Skeletal muscle tissue (tissue), 4 donors: ENCODE measurements around the gene LRRC47. TPM values are rescaled to one million over a fixed set of nuclear protein-coding genes. Genes with fewer than 3 reads are reported as not detected.
"Not testable (repeated sequence)": the region's sequence is repeated elsewhere in the genome, so short reads cannot be mapped to it uniquely, and the experiment has no call there.

Experiments used
- H3K27ac ChIP-seq: one replicate; pipeline ENCODE4 v1.7.0; 2013; ENCODE audit warnings: mild to moderate bottlenecking, low read depth, low read length, inconsistent platforms
- H3K27me3 ChIP-seq, 3 donors: one replicate each; pipeline ENCODE4 v1.7.0; 2013; ENCODE audit warnings: low read length in 3 of 3; ENCODE audit not compliant: control insufficient read depth in 3 of 3, insufficient read depth in 3 of 3
- H3K36me3 ChIP-seq, 3 donors: one replicate each; pipeline ENCODE4 v1.7.0; 2013; ENCODE audit warnings: low read length in 3 of 3; ENCODE audit not compliant: control insufficient read depth in 3 of 3, insufficient read depth in 3 of 3
- H3K4me1 ChIP-seq, 3 donors: one replicate each; pipeline ENCODE4 v1.7.0; 2013; ENCODE audit warnings: low read length in 3 of 3, mild to moderate bottlenecking in 3 of 3; ENCODE audit not compliant: control insufficient read depth in 3 of 3, insufficient read depth in 3 of 3
- H3K4me3 ChIP-seq, 3 donors: one replicate each; pipeline ENCODE4 v1.7.0; 2013; ENCODE audit warnings: low read length in 3 of 3
- H3K9ac ChIP-seq, 3 donors: one replicate each; pipeline ENCODE4 v1.7.0; 2013; ENCODE audit warnings: low read length in 3 of 3, mild to moderate bottlenecking in 3 of 3, moderate library complexity in 2 of 3, low read depth in 1 of 3
- H3K9me3 ChIP-seq, 3 donors: one replicate each; pipeline ENCODE4 v1.7.0; 2013; ENCODE audit warnings: low read length in 3 of 3; ENCODE audit not compliant: control insufficient read depth in 3 of 3
- total RNA-seq: library from RNA; depleted of rRNA; stranded (reverse); fragments of >200 nt; gene quantifications from one replicate; pipeline ENCODE4 v1.2.3, GENCODE V29; 2014
- donor health status: Osteomylitis.

The LRRC47 gene
- total RNA-seq, 1 donor from 2014 or later, result 28.7 TPM

DNA sequence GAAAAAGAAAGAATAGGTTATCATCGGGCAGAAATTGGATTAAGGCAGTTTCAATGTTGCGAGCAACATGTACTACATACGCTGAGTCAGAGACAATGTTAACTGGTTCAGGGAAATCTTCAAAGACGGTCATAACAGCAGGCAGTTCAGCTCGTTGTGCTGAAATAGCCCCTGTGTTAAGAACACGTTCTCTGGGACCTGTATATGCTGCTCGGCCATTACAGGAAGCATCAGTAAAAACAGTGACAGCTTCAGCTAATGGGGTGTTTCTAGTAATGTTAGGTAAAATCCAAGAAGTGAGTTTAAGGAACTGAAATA lies 8.3 kb upstream of the LRRC47 start:
- not testable (repeated sequence) for H3K9ac ChIP-seq, H3K9me3 ChIP-seq, H3K36me3 ChIP-seq, H3K4me1 ChIP-seq, H3K27ac ChIP-seq, H3K4me3 ChIP-seq
- H3K27me3 ChIP-seq, result peaks cover 8 to 31% (median 24%) of the 10 kb centered on the region in 3 donors

DNA sequence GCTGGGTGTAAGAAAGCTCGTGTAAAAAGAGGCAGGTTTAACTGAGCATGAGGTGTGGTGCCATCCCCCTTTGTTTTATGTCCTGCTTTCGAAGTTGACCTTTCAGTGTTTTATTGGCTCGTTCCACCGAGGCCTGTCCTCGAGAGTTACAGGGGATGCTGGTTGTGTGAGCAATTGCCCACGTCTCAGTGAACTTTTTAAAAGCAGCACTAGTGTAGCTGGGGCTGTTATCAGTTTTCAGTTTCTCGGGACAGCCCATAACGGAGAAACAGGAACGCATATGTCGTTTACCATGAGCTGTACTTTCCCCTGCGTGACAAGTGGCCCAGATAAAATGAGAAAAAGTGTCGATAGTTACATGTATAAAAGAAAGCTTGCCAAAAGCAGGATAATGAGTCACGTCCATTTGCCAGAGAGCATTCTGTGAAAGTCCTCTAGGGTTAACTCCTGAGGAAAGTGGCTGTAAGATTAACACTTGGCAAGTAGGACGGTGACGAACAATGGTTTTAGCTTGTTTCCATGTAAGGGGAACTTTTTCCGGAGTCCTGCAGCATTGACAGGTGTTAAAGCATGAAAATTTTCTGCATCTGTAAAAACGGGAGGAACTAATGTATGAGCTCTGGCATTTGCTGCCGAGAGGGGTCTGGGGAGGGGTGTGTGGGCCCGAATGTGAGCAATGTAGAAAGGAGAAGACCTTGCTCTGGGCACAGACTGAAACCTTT lies 7.8 kb upstream of the LRRC47 start:
- peaks cover 8 to 31% (median 24%) of the 10 kb centered on the region in 3 donors for H3K27me3 ChIP-seq
- no peaks in the 10 kb centered on the region for H3K36me3 ChIP-seq
- peaks cover 0 to 2% (median 0%) of the 10 kb centered on the region in 3 donors for H3K4me1 ChIP-seq
- H3K9me3 ChIP-seq, result no peaks in the 10 kb centered on the region
- no peak overlapping the region for H3K4me3 ChIP-seq
- no peak overlapping the region for H3K27ac ChIP-seq
- H3K9ac ChIP-seq, result no peak overlapping the region

DNA sequence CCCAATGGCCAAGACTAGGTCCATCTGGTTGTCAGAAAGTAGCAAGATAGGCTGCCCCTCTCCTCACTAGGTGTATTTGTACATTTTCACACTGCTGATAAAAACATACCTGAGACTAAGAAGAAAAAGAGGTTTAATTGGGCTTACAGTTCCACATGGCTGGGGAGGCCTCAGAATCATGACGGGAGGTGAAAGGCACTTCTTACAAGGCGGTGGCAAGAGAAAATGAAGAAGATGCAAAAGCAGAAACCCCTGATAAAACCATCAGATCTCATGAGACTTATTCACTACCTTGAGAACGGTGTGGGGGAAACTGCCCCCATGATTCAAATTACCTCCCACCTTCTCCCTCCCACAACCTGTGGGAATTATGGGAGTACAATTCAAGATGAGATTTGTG lies 4.5 kb upstream of the LRRC47 start:
- not testable (repeated sequence) for H3K27ac ChIP-seq, H3K36me3 ChIP-seq, H3K9ac ChIP-seq, H3K9me3 ChIP-seq, H3K4me1 ChIP-seq, H3K4me3 ChIP-seq
- H3K27me3 ChIP-seq, result peaks cover 7 to 26% (median 24%) of the 10 kb centered on the region in 3 donors

DNA sequence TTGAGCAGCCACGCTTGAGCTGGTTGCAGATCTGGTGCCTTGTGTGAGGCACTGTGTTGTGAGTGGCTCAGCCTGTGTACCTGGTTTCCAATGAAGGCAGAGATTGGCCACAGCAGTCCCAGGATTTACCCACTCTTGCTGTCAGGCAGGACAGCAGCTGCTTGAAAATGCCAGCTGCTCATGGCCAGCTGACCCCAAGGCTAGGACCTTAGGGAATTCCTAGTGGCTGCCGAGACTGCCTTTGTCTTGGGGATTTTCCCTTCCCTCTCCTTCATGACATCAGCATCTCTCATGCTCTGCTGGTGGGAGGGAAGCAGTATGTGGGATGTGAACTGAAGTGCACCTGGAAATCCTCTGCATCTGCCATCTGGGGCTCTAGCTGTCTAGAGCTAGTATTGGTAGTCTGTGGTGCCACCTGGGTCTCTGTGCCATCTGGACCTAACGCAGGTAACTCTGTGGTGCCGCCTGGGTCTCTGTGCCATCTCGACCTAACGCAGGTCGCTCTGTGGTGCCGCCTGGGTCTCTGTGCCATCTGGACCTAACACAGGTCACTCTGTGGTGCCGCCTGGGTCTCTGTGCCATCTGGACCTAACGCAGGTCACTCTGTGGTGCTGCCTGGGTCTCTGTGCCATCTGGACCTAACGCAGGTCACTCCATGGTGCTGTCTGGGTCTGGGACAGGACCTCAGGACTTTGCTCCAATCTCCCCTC lies 3.8 kb upstream of the LRRC47 start:
- no peaks in the 10 kb centered on the region for H3K36me3 ChIP-seq

DNA sequence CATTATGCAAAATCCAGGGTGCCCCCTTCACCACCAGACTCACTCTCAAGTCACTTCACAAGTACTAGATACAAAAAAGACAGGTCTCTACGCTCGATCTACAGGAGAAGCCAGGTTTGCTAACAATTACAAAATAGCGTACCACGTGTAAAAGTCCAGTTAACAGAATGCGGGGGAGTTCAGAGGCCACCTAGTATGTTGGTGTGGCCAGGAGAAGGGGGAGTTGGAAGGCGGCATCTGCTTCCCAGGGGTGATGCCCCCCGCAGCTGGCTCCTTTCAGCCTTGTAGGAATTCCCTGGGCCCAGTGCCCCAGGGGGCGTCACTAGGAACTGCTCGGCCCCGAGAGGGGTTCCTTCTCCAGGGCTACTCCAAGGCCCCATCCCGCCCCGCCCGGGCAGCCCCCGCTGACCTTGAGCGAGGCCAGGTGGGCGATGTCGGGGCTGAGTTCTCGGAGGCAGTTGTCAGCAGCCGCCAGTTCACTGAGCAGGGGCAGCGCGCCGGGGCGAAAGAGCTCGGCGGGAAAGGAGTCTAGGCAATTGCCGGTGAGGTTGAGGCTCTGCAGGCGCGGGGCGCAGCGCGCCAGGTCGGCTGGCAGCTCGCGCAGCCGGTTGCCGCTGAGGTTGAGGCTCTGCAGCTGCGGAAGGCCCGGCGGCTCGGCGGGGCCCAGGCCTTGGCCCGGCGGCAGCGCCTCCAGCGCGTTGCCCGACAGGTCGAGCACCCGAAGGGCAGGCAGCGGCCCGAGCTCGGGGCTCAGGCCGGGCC lies 664 bp downstream of the LRRC47 start:
- Histone ChIP-seq H3K4me1 (peaks cover 26 to 45% (median 34%) of the 10 kb centered on the region in 3 donors), H3K36me3 (peaks cover 2 to 4% (median 3%) of the 10 kb centered on the region in 3 donors), H3K9ac (peak overlapping the region; percentile 84 to 94 (median 86)), H3K4me3 (peak overlapping the region; percentile 76 to 98 (median 95)), H3K27me3 (peaks cover 0 to 10% (median 7%) of the 10 kb centered on the region in 3 donors), H3K27ac (peak overlapping the region; percentile 48), H3K9me3 (no peaks in the 10 kb centered on the region)

More for the DNA sequence above, 3.8 kb upstream of the LRRC47 start:
- peaks cover under 1 to 24% (median 20%) of the 10 kb centered on the region in 3 donors for H3K27me3 ChIP-seq
- H3K27ac ChIP-seq, result no peak overlapping the region
- H3K9me3 ChIP-seq, result no peaks in the 10 kb centered on the region
- no peak overlapping the region for H3K4me3 ChIP-seq
- H3K4me1 ChIP-seq, result peaks cover 4 to 12% (median 8%) of the 10 kb centered on the region in 3 donors
- H3K9ac ChIP-seq, result no peak overlapping the region

DNA sequence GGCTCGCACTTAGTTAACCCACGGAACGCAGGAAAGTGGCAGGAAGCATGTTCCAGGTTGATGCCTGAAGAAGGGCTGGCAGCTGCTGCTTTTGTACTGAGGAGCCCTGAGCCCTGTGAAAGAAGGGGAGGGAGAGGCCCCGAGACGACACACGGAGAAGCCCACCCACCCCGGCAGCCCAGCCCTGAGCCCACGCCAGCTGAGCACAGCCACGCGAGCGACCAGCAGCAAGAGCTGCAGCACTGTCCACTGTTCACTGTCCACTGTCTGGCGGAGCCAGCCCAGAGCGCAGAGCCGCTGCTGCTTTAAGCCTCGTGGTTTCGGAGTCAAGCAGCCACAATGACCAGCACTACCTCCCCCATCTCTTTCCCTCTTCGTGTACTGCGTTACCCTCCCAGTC lies 5.3 kb downstream of the LRRC47 start:
- no peak overlapping the region for H3K9ac ChIP-seq
- no peaks in the 10 kb centered on the region for H3K27me3 ChIP-seq
- H3K27ac ChIP-seq, result no peak overlapping the region
- H3K4me1 ChIP-seq, result peaks cover 37 to 58% (median 47%) of the 10 kb centered on the region in 3 donors
- no peak overlapping the region for H3K4me3 ChIP-seq
- peaks cover 21 to 25% (median 21%) of the 10 kb centered on the region in 3 donors for H3K36me3 ChIP-seq
- H3K9me3 ChIP-seq, result no peaks in the 10 kb centered on the region

DNA sequence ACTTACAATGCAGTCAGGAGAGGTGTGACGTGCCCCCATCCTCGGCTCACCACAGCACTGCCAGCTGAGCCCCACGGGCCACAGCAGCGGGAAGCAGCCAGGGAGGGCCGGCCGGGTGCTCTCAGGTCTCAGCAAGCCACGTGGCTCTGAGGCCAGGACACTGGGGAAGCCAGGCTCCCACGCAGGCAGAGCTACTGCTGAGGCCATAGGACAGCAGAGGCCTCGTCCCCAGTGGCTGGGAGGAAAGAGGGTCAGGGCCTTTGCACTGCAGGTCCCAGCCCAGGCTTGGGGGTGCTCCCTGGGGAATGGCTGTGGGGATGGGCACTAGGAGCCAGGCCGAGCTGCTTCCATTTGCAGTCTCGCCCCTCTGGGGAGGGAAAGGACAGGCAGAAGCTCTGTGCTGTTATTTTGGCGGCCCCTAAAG lies 5.8 kb downstream of the LRRC47 start:
- Histone ChIP-seq H3K9ac (no peak overlapping the region), H3K27me3 (no peaks in the 10 kb centered on the region), H3K27ac (no peak overlapping the region), H3K9me3 (no peaks in the 10 kb centered on the region), H3K4me1 (peaks cover 36 to 57% (median 47%) of the 10 kb centered on the region in 3 donors), H3K36me3 (peaks cover 22 to 28% (median 25%) of the 10 kb centered on the region in 3 donors), H3K4me3 (no peak overlapping the region)

DNA sequence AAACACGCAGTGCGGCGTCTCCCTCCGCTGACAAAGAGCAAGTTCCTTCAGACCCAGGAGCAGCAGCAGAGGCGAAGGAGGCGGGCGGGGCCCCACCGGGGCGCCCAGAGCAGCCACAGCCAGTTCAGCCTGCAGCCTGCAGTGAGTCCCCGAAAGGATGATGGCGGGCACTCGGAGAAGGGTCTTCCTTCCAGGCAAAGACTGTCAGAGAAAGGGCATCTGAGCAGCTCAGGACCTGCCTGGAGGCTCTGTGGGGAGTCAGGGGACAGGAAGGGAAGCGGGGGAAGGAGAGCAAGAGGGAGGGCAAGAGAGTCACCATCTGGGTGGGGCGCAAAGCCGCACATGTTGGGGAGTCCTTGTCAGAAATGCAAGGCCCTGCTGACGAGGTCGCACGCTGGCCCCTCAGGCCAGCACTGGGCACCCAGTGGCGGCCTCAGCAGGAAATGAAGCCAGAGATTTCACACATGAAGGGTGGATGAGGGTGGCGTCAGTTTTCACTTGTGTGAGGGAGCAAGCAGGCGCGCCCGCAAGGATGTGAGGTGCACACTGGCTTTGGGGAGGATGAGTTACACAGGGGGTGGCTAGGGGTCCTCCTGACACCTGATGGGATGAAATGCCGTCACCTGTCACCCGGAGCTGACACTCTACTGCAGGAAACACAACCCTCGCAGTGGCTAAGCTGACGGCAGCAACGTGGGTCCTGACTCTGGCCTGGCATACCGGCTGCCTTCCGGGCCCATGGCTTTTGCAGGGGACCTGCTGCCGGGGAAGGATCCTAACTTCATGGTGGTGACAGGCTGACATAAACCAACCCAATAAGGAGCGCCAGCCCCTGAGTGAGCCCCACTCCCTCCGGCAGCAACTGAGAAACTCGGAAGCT lies 6.6 kb downstream of the LRRC47 start:
- peaks cover 30 to 36% (median 31%) of the 10 kb centered on the region in 3 donors for H3K36me3 ChIP-seq
- H3K9me3 ChIP-seq, result no peaks in the 10 kb centered on the region
- peaks cover 27 to 49% (median 39%) of the 10 kb centered on the region in 3 donors for H3K4me1 ChIP-seq
- H3K4me3 ChIP-seq, result no peak overlapping the region
- H3K27me3 ChIP-seq, result no peaks in the 10 kb centered on the region
- peak overlapping the region in 1 of 3 donors; percentile 25 for H3K9ac ChIP-seq
- no peak overlapping the region for H3K27ac ChIP-seq

DNA sequence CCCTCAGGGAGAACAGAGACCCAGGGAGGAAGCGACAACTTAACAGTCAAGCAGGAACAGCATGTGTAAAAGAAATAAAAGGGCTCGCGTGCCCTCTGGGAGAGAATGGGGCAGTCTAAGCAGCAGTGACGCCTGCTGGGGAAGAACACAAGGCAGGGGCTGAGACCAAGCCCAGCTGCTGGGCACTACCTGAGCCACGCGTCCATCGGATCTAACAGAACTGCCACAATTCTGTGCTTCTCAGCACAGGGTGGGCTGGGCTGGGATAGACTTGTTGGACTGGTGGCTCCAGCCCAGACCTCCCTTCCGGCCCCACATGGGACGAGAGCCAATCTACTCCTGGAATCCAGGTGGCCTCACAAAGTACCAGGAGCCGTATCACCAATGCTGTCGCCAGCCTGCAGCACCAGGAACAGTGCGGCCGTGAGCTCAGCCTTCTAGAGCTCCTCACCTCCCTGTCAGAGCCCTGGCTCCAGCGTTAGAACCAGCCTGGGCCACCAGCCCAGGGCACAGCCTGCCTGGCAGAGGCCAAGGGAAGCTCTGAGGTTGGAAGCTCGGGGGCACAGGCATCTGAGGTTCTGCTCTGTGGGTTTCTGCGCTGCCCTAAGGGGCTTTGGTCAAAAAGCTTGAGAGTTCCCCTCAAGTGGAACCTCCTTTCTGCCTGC lies 7.4 kb downstream of the LRRC47 start:
- Histone ChIP-seq H3K27ac (no peak overlapping the region), H3K4me1 (peaks cover 20 to 41% (median 31%) of the 10 kb centered on the region in 3 donors), H3K9ac (peak overlapping the region in 1 of 3 donors; percentile 1), H3K27me3 (no peaks in the 10 kb centered on the region), H3K9me3 (no peaks in the 10 kb centered on the region), H3K4me3 (no peak overlapping the region), H3K36me3 (peaks cover 35 to 44% (median 35%) of the 10 kb centered on the region in 3 donors)
